Measurements from ENCODE around the gene HP1BP3.

DNA sequence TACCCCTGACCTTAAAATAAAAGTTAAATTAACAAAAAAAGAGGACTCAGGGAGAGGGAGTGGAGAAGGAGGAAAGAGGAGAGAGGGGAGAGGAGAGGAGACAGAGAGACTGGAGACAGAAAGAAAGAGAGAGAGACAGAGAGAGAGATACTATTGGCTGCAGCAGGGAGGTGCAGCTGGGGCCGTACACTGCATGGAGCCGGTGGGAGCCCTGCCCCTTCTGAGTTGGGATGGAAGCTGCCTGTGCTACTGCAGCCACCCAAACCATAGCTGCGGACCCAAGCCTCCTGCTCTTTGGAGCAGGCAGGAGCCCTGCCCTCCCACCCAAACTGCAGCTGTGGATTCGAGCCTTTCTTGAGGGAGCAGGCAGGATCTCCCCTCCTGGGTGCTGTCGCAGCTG lies 32.7 kb upstream of the HP1BP3 start:
- no peak for TF ChIP-seq POLR2A (IDR thresholded peaks at IDR 0.05)
- TF ChIP-seq, protein P1, sequence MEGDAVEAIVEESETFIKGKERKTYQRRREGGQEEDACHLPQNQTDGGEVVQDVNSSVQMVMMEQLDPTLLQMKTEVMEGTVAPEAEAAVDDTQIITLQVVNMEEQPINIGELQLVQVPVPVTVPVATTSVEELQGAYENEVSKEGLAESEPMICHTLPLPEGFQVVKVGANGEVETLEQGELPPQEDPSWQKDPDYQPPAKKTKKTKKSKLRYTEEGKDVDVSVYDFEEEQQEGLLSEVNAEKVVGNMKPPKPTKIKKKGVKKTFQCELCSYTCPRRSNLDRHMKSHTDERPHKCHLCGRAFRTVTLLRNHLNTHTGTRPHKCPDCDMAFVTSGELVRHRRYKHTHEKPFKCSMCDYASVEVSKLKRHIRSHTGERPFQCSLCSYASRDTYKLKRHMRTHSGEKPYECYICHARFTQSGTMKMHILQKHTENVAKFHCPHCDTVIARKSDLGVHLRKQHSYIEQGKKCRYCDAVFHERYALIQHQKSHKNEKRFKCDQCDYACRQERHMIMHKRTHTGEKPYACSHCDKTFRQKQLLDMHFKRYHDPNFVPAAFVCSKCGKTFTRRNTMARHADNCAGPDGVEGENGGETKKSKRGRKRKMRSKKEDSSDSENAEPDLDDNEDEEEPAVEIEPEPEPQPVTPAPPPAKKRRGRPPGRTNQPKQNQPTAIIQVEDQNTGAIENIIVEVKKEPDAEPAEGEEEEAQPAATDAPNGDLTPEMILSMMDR (IDR thresholded peaks at IDR 0.05), result no peak
